ENCODE data around the gene SHISA5.

DNA sequence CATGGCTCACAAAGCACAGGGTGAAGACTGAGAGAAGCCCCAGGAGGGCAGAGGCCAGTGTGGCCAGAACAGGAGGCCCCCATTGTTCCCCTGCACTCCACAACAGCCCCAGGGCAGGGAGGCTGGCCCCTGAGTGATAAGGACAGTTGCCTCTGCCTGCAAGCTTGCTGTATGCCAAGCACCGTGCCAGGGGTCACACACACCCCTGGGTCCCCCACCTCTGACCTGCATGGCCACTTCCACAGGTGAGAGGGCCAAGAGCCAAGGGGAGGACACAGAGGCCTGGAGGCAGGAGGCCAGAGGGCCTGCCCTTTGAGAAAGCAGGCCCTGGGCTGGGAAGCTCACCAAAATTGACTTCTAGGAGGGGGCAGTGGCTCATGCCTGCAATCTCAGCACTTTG is 33.7 kb downstream of the SHISA5 start:
- TF ChIP-seq BHLHE40 (IDR thresholded peaks at IDR 0.05; ENCODE audit: low read depth, low read length): no peak
- TF ChIP-seq, protein P1, sequence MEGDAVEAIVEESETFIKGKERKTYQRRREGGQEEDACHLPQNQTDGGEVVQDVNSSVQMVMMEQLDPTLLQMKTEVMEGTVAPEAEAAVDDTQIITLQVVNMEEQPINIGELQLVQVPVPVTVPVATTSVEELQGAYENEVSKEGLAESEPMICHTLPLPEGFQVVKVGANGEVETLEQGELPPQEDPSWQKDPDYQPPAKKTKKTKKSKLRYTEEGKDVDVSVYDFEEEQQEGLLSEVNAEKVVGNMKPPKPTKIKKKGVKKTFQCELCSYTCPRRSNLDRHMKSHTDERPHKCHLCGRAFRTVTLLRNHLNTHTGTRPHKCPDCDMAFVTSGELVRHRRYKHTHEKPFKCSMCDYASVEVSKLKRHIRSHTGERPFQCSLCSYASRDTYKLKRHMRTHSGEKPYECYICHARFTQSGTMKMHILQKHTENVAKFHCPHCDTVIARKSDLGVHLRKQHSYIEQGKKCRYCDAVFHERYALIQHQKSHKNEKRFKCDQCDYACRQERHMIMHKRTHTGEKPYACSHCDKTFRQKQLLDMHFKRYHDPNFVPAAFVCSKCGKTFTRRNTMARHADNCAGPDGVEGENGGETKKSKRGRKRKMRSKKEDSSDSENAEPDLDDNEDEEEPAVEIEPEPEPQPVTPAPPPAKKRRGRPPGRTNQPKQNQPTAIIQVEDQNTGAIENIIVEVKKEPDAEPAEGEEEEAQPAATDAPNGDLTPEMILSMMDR (conservative IDR thresholded peaks at IDR 0.05; ENCODE audit: low read depth, low read length): no peak
- TF ChIP-seq POLR2A (IDR thresholded peaks at IDR 0.05; ENCODE audit: low read depth, low read length): no peak
- no peak for TF ChIP-seq CEBPB (IDR thresholded peaks at IDR 0.05; ENCODE audit: low read depth, low read length)
- TF ChIP-seq SMC3 (IDR thresholded peaks at IDR 0.05; ENCODE audit: low read depth, low read length): no peak
- no peak for TF ChIP-seq NFE2L2 (IDR thresholded peaks at IDR 0.05; ENCODE audit: low read depth, low read length)
- TF ChIP-seq RFX5 (IDR thresholded peaks at IDR 0.05; ENCODE audit: low read depth, low read length): no peak
- no peak for TF ChIP-seq MAZ (IDR thresholded peaks at IDR 0.05; ENCODE audit: borderline replicate concordance, low read depth, low read length)
- TF ChIP-seq MXI1 (IDR thresholded peaks at IDR 0.05; ENCODE audit: borderline replicate concordance, low read depth, low read length): no peak
- TF ChIP-seq, protein P2, sequence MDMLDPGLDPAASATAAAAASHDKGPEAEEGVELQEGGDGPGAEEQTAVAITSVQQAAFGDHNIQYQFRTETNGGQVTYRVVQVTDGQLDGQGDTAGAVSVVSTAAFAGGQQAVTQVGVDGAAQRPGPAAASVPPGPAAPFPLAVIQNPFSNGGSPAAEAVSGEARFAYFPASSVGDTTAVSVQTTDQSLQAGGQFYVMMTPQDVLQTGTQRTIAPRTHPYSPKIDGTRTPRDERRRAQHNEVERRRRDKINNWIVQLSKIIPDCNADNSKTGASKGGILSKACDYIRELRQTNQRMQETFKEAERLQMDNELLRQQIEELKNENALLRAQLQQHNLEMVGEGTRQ (IDR thresholded peaks at IDR 0.05; ENCODE audit: low read depth, low read length): no peak
- no peak for TF ChIP-seq RAD21 (IDR thresholded peaks at IDR 0.05; ENCODE audit: low read length)
- TF ChIP-seq, protein P3, sequence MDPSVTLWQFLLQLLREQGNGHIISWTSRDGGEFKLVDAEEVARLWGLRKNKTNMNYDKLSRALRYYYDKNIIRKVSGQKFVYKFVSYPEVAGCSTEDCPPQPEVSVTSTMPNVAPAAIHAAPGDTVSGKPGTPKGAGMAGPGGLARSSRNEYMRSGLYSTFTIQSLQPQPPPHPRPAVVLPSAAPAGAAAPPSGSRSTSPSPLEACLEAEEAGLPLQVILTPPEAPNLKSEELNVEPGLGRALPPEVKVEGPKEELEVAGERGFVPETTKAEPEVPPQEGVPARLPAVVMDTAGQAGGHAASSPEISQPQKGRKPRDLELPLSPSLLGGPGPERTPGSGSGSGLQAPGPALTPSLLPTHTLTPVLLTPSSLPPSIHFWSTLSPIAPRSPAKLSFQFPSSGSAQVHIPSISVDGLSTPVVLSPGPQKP (IDR thresholded peaks at IDR 0.05; ENCODE audit: borderline replicate concordance, low read depth, low read length): no peak
